Measurements from ENCODE around the gene DISP2.

DISP2 gene

GRCh38 chr15:40405501-40406381, 47.7 kb downstream of the DISP2 start, which contains the start of gene IVD (continued):
- TF ChIP-seq ZNF692 (tag by site-specific recombination; IDR thresholded peaks at IDR 0.05) (peak; percentile 49; the same call in 1 of the 2 replicates), SP7 (tag by site-specific recombination; IDR thresholded peaks at IDR 0.05) (peak; percentile 7; the same call in 1 of the 2 replicates), KLF17 (tag by site-specific recombination; IDR thresholded peaks at IDR 0.05) (peak; percentile 16; the same call in 1 of the 2 replicates), YY1 (tag by site-specific recombination; IDR thresholded peaks at IDR 0.05) (peak; percentile 77), PBX3 (CRISPR knock-in tag; IDR thresholded peaks at IDR 0.05) (peak; percentile 75; the same call in 1 of the 2 replicates), SP2 (tag by site-specific recombination; IDR thresholded peaks at IDR 0.05) (peak; percentile 94), GLIS1 (tag by site-specific recombination; IDR thresholded peaks at IDR 0.05) (peak; percentile 56; the same call in 1 of the 2 replicates), ZNF324 (tag by site-specific recombination; IDR thresholded peaks at IDR 0.05) (0 out of 2 replicates have a peak, but pooled peaks have one; percentile 34), KLF8 (tag by site-specific recombination; IDR thresholded peaks at IDR 0.05) (peak; percentile 23; the same call in 1 of the 2 replicates), ZNF423 (tag by site-specific recombination; IDR thresholded peaks at IDR 0.05) (no peak), ZSCAN30 (tag by site-specific recombination; IDR thresholded peaks at IDR 0.05) (0 out of 2 replicates have a peak, but pooled peaks have one; percentile 51), ZBTB17 (tag by site-specific recombination; IDR thresholded peaks at IDR 0.05) (peak; percentile 96), ZXDB (tag by site-specific recombination; IDR thresholded peaks at IDR 0.05) (peak; percentile 57)

GRCh38 chr15:40407330-40407990, 49.4 kb downstream of the DISP2 start:
- Histone ChIP-seq H3K9me3 (ENCODE audit: control insufficient read depth, insufficient read depth, low read depth, low read length) (no peaks in the 10 kb centered on the region), H3K27ac (ENCODE audit: extremely low read depth, low read depth, low read length) (no peak overlapping the region)
- TF ChIP-seq ZNF660 (tag by site-specific recombination; IDR thresholded peaks at IDR 0.05) (no peak), ZNF114 (tag by site-specific recombination; IDR thresholded peaks at IDR 0.05) (no peak), HOXD13 (CRISPR knock-in tag; IDR thresholded peaks at IDR 0.05; ENCODE audit: borderline replicate concordance) (no peak), ZNF311 (tag by site-specific recombination; IDR thresholded peaks at IDR 0.05; ENCODE audit: borderline replicate concordance) (no peak), ZSCAN30 (tag by site-specific recombination; IDR thresholded peaks at IDR 0.05) (no peak), ZFHX2 (tag by site-specific recombination; conservative IDR thresholded peaks at IDR 0.05) (no peak), SALL2 (tag by site-specific recombination; IDR thresholded peaks at IDR 0.05; ENCODE audit: borderline replicate concordance) (no peak), ZNF658 (tag by site-specific recombination; IDR thresholded peaks at IDR 0.05) (no peak), HOXA7 (CRISPR knock-in tag; IDR thresholded peaks at IDR 0.05; ENCODE audit: borderline replicate concordance) (no peak), OSR2 (tag by site-specific recombination; IDR thresholded peaks at IDR 0.05) (no peak), BCL11B (tag by site-specific recombination; IDR thresholded peaks at IDR 0.05; ENCODE audit: low read depth) (no peak), MZF1 (tag by site-specific recombination; IDR thresholded peaks at IDR 0.05; ENCODE audit: borderline replicate concordance) (no peak)

More at GRCh38 chr15:40407330-40407990, 49.4 kb downstream of the DISP2 start:
- Histone ChIP-seq H3K36me3 (ENCODE audit: control insufficient read depth in 2 of 2, insufficient read depth in 1 of 2, low read length in 2 of 2) (peaks cover 17 to 53% of the 10 kb centered on the region in 2 experiments), H3K4me3 (ENCODE audit: low read depth, low read length) (no peak overlapping the region), H3K4me1 (ENCODE audit: control insufficient read depth, insufficient read depth, low read length) (no peaks in the 10 kb centered on the region)
- POLR2A ChIA-PET = interaction anchor here (0.5 to 2.7 kb wide), 2 partner anchors 10 to 397 kb away, joined by 4 to 18 read pairs; no protein-coding TSS in a partner anchor
- CTCF ChIA-PET = no interaction called here

Data from HEK293 (cell line).